ENCODE measurements around the gene SUSD2. TPM values are rescaled to one million over a fixed set of nuclear protein-coding genes. Genes with fewer than 3 reads are reported as not detected.
A peak's percentile ranks its signal among the peaks of the same experiment; 100 is the strongest.

Gene SUSD2
- total RNA-seq, 2 experiments from 2014 or later = 0.52 to 0.96 TPM

DNA sequence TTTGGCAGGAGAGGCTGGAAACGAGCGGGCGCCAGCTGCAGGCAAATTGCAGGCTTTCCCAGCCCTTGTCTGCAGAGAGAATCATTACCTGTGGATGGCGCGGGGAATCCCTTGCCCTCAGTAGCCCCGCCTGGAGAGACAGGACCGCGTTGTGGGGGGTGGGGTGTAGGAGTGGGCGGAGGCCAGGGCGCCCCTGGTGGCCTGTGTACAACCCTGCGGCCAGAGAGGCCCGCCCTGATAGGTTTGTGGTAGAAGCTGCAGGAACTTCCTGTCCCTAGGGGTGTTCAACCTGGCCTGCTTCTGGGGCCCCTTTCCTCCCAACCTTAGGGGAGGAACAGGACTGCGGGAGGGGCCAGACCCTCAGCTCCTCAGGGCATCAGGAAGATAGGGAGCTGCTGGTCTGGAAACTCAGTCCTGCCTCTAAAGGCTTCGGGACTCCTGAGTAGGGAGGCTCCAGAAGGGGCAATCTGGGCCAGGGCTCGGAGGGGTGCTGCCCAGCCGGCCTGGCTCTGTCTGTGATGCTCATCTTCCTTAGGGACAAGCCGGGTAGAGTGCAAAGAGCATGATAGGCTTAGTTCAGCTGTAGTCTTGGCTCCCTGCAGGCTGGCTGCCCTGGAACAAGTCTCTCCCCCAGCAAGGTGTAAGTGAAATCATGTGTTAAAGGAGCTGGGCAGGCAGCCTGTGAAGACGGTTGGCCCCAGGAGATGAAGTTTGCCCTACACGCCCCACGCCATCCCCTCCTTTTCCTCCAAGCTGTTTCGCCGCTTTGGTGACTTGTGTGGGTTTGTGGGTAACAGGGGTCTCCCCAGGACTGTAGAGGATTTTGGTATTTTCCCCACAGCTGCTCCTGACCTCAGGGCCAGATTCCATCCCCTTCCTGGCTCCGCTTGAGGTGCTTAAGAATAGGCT lies 24.1 kb upstream of the SUSD2 start:
- H3K4me3 Mint-ChIP-seq = peak overlapping the region; percentile 93
- H3K4me1 Mint-ChIP-seq = peaks cover 54% of the 10 kb centered on the region
- H3K27ac Mint-ChIP-seq = peak overlapping the region; percentile 94
- no peaks in the 10 kb centered on the region for H3K27me3 Mint-ChIP-seq
- H3K9me3 Mint-ChIP-seq (ENCODE audit: low read depth) = no peaks in the 10 kb centered on the region
- H3K36me3 Mint-ChIP-seq = peaks cover 4% of the 10 kb centered on the region
- ATAC-seq (peak; percentile 76), DNase-seq (peak; percentile 96)
- CTCF ChIA-PET = interaction anchor here (0.6 to 5.8 kb wide), 39 partner anchors 10 to 440 kb away, joined by 3 to 63 read pairs (median 4); partner anchors contain the start of genes CABIN1, MIF and SPECC1L

DNA sequence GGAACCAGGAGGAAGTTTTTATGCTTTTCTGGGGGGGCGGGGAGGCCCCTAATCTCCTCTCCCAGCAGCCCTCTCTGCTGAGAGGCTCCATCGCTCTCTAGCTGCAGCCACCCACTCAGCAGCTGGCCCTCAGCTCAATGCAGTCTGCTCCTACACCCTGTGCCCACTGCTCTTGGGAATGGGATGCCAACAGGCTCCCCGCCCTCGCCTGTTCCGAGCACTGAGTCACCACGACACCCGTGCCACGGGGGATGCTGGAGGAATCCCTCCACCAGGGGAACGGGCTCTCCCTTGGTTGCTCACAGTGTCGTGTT lies 23.5 kb upstream of the SUSD2 start:
- CTCF ChIA-PET = interaction anchor here (0.9 to 5.8 kb wide), 25 partner anchors 9 to 264 kb away, joined by 3 to 63 read pairs (median 6); partner anchors contain the start of genes CABIN1, MIF and SPECC1L
- Mint-ChIP-seq H3K36me3 (peaks cover 4% of the 10 kb centered on the region), H3K4me3 (peak overlapping the region; percentile 93)

DNA sequence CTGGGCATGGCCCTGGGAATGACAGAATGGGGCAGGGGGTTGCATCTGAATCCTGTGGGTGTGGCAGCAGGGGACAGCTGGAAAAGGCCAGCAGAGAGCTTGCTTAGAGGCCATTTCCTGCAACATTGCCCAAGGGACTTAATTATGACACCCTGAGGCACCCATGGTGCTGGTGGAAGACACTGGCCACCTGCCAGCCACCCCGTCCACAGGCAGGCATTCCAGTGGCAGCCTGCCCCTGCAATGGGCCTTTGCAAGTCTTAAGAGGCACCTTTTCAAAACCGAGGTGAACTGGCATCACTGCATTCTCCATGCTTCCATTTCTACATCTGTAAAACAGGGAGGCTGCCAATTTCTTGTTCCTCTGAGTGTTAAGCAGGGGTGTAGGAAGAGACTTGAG lies 21.6 kb upstream of the SUSD2 start:
- Mint-ChIP-seq H3K4me3 (no peak overlapping the region), H3K27me3 (no peaks in the 10 kb centered on the region), H3K4me1 (peaks cover 31% of the 10 kb centered on the region), H3K9me3 (ENCODE audit: low read depth) (no peaks in the 10 kb centered on the region), H3K36me3 (peaks cover 4% of the 10 kb centered on the region), H3K27ac (no peak overlapping the region)
- DNase-seq (no peak), ATAC-seq (no peak)
- CTCF ChIA-PET = interaction anchor here (0.9 to 3.7 kb wide), 2 partner anchors 25 to 204 kb away, joined by 3 to 44 read pairs; no protein-coding TSS in a partner anchor

More for the DNA sequence above, 23.5 kb upstream of the SUSD2 start:
- Mint-ChIP-seq H3K9me3 (ENCODE audit: low read depth) (no peaks in the 10 kb centered on the region), H3K4me1 (peaks cover 50% of the 10 kb centered on the region), H3K27ac (peak overlapping the region; percentile 94), H3K27me3 (no peaks in the 10 kb centered on the region)
- no peak for DNase-seq
- ATAC-seq = no peak

DNA sequence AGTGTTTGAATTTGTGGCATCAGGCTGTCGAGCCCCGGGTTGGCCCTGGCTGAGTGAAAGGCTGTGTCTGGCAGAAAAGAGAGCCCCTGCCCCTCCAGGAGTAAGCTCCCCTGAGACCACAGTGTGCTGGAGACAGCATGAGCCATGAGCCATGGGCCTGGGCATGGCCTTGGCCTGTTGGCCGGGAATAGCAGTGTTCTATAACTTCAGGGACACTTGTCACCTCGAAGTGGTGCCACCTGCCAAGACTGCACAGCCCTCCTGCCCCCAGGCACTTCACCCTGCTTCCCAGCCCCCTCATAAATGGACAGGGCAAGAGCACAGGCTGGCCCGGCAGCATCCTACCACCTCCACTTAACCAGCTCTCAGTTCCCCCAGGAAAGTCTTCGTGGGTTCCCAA lies 20.7 kb upstream of the SUSD2 start:
- no peaks in the 10 kb centered on the region for H3K9me3 Mint-ChIP-seq (ENCODE audit: low read depth)

DNA sequence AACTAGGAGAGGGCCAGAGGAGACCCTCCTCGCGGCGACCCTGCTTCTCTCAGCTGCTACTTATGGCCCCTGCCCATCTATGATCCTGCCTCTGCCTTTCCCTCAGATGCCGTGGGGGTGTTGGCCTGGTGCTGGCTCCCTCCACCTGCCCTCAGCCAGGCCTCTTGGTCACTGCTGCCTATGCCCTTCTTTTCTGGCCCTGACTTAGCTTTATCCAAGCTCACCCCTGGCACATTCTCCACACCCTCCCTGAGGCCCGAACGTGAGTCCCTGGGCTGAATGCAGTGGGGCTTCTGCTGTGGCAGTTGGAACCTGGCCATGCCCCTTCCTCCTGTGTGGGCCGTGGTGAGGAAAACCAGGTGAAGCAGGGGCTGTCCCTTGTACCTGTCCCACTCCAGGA lies 19.8 kb upstream of the SUSD2 start:
- DNase-seq (no peak), ATAC-seq (no peak)
- Mint-ChIP-seq H3K27ac (no peak overlapping the region), H3K4me3 (no peak overlapping the region), H3K9me3 (ENCODE audit: low read depth) (no peaks in the 10 kb centered on the region), H3K4me1 (peaks cover 21% of the 10 kb centered on the region), H3K36me3 (peaks cover 5% of the 10 kb centered on the region), H3K27me3 (no peaks in the 10 kb centered on the region)
- CTCF ChIA-PET = no interaction called here

More for the DNA sequence above, 20.7 kb upstream of the SUSD2 start:
- Mint-ChIP-seq H3K36me3 (peaks cover 4% of the 10 kb centered on the region), H3K4me3 (no peak overlapping the region), H3K27me3 (no peaks in the 10 kb centered on the region), H3K4me1 (peaks cover 22% of the 10 kb centered on the region), H3K27ac (no peak overlapping the region)
- CTCF ChIA-PET = interaction anchor here (0.6 kb wide), 1 partner anchor 1161 kb away, joined by 3 read pairs; no protein-coding TSS in a partner anchor
- DNase-seq = no peak
- ATAC-seq = no peak

DNA sequence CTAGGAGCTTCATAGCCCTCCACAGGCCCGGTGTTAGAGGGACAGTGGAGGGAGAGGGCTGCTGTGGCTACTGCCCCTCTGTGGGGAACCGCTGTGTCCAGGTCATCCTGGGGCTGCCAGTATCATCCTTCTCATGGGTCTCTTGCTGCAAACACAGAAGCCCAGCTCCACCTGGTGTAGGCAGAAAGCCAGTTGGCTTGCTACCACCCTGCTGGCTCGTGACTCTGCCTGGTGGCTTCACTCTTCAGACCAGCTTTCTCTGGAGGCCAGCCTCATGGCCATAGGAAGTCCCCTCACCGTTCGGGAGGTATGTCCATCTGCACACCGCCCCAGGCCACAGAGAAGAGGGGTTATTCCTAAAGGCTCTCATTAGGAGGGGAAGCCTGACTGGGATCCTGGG lies 19.4 kb upstream of the SUSD2 start:
- Mint-ChIP-seq H3K27ac (no peak overlapping the region), H3K4me1 (peaks cover 21% of the 10 kb centered on the region), H3K27me3 (no peaks in the 10 kb centered on the region), H3K4me3 (no peak overlapping the region), H3K36me3 (peaks cover 7% of the 10 kb centered on the region), H3K9me3 (ENCODE audit: low read depth) (no peaks in the 10 kb centered on the region)
- DNase-seq = no peak
- no peak for ATAC-seq
- CTCF ChIA-PET = no interaction called here

DNA sequence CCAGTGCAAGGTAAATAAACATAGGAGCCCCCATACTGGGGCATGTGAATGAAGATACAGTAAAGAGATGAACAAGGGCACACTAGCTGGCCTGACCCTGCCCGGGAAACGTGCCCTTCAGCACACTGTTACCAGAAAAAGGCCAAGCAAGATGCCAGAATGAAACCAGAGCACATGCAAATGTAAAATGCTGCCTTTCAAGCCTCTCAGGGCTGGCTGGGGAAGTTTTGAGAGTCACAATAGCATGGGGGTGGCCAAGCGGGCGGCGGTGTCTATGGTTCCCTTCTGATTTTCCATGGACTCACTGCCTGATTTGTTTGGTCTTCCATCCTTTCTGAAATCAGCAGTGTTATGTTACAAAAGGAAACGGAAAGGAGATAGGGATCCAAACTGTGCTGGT lies 18.9 kb upstream of the SUSD2 start:
- peaks cover 16% of the 10 kb centered on the region for H3K4me1 Mint-ChIP-seq
- ATAC-seq (no peak), DNase-seq (no peak)
- H3K27ac Mint-ChIP-seq = peak overlapping the region; percentile 37
- H3K27me3 Mint-ChIP-seq = no peaks in the 10 kb centered on the region
- no peaks in the 10 kb centered on the region for H3K9me3 Mint-ChIP-seq (ENCODE audit: low read depth)
- H3K36me3 Mint-ChIP-seq = peaks cover 7% of the 10 kb centered on the region
- CTCF ChIA-PET = no interaction called here
- H3K4me3 Mint-ChIP-seq = no peak overlapping the region

DNA sequence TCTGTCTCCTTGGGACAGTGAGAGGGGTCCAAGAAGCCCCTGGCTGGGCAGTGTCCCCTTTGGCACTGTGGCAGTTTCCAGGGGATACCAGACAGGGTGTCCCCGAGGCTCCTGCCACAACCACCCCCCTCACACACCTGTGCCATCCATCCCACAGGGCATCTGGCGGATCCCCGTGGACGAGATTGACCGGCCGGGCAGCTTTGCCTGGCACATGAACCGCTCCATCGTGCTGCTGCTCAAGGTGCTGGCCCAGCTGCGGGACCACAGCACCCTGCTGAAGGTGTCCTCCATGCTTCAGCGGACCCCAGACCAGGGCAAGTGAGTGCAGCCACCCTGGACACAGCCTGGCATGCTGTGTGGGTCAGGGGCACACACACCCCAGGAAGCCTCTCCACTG lies 17.0 kb upstream of the SUSD2 start:
- Mint-ChIP-seq H3K4me3 (no peak overlapping the region), H3K36me3 (peaks cover 5% of the 10 kb centered on the region), H3K27me3 (no peaks in the 10 kb centered on the region), H3K9me3 (ENCODE audit: low read depth) (no peaks in the 10 kb centered on the region), H3K4me1 (peaks cover 4% of the 10 kb centered on the region), H3K27ac (no peak overlapping the region)
- ATAC-seq (no peak), DNase-seq (no peak)
- CTCF ChIA-PET = interaction anchor here (1.5 kb wide), 1 partner anchor 11 kb away, joined by 3 read pairs; no protein-coding TSS in a partner anchor

DNA sequence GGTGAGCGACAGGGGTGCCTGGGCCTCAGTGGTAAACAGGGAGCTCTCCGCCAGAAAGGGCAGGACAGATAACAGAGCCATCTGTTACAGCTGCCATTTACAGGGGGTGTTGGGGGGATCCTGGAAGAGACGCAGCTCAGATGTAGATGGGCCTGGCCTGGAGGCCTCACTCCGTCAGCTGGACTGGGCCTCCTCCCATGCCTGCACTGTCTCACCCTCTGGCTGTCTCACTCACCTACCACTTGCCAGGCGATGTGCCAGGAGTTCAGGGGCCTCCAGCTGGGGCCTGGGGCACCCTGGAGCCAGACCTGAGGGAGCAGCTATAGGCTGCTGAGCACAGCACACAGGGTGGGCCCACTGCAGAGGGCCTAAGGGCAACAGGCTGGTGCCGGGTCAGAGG lies 16.3 kb upstream of the SUSD2 start:
- H3K27me3 Mint-ChIP-seq = no peaks in the 10 kb centered on the region
- DNase-seq = no peak
- H3K4me3 Mint-ChIP-seq = no peak overlapping the region
- H3K4me1 Mint-ChIP-seq = no peaks in the 10 kb centered on the region
- H3K36me3 Mint-ChIP-seq = peaks cover 3% of the 10 kb centered on the region
- no peak overlapping the region for H3K27ac Mint-ChIP-seq
- CTCF ChIA-PET = interaction anchor here (1.5 to 1.6 kb wide), 2 partner anchors 10 to 14 kb away, joined by 3 read pairs; no protein-coding TSS in a partner anchor
- no peak for ATAC-seq
- no peaks in the 10 kb centered on the region for H3K9me3 Mint-ChIP-seq (ENCODE audit: low read depth)

DNA sequence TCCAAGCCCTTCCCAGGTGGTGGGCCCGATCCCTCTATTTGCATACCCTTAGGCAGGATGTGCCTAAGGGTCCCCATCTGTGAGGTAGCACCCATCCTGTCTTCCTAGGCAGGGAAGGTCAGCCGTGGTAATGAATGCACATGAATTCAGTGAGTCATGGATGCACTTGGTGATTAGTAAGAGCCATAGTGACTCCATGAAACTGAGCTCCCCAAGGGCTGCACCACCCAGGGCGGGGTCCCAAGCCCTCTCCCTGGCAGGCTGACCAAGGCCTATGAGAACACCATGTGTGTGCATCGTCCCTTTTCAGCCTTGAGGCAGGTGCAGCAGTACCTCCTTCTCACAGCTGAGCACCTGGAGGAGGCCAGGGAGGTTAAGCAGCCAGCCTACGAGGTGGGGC lies 15.6 kb upstream of the SUSD2 start:
- H3K4me3 Mint-ChIP-seq = no peak overlapping the region
- H3K27me3 Mint-ChIP-seq = no peaks in the 10 kb centered on the region
- ATAC-seq (no peak), DNase-seq (no peak)
- CTCF ChIA-PET = interaction anchor here (1.4 to 3.1 kb wide), 3 partner anchors 8 to 59 kb away, joined by 3 to 15 read pairs (median 5); no protein-coding TSS in a partner anchor
- H3K27ac Mint-ChIP-seq = no peak overlapping the region
- peaks cover 3% of the 10 kb centered on the region for H3K36me3 Mint-ChIP-seq
- H3K4me1 Mint-ChIP-seq = no peaks in the 10 kb centered on the region
- H3K9me3 Mint-ChIP-seq (ENCODE audit: low read depth) = no peaks in the 10 kb centered on the region

DNA sequence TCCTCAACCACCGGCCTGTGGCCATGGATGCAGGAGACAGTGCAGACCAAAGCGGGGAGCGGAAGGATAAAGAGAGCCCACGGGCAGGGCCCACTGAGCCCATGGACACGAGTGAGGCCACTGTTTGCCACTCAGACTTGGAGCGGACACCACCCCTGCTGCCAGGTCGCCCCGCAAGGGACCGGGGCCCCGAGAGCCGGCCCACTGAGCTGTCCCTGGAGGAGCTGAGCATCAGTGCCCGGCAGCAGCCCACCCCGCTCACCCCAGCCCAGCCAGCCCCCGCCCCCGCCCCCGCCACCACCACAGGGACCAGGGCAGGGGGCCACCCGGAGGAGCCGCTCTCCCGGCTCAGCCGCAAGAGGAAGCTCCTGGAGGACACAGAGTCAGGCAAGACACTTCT lies 14.5 kb upstream of the SUSD2 start:
- CTCF ChIA-PET = interaction anchor here (3.1 kb wide), 1 partner anchor 10 kb away, joined by 15 read pairs; no protein-coding TSS in a partner anchor
- Mint-ChIP-seq H3K4me3 (no peak overlapping the region), H3K27me3 (no peaks in the 10 kb centered on the region), H3K27ac (no peak overlapping the region), H3K9me3 (ENCODE audit: low read depth) (no peaks in the 10 kb centered on the region), H3K4me1 (no peaks in the 10 kb centered on the region), H3K36me3 (peaks cover 3% of the 10 kb centered on the region)
- ATAC-seq (no peak), DNase-seq (no peak)

DNA sequence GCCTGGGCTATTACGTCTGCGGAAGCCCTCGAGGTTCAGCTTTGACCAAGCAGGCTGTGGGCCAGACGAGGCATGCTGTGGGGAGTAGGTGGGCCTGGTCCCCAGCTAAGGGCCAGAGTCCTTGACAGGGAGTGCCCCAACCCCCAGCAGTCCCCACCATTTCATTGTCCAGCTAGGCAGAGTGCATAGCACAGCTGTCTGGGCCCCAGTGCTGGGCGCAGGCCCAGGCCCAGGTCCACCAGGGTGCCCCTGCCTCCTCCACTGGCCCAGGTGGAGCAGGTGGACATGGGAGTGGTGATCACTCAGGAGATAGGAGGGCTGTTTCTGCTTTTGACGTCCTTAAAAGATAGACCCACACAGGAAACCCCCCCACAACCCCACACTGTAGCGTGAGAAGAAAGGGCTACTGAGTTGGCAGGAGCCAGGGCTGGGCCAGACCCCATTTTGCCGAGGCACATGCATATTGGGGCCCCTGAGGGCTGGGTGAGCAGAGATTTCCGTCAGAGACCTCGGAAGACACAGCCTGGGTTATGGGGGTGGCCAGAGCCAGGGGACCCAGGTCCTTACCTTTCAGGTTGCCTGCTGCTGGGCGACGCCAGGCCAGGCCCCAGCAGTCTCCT lies 11.7 kb upstream of the SUSD2 start:
- H3K36me3 Mint-ChIP-seq = peaks cover 9% of the 10 kb centered on the region
- H3K4me3 Mint-ChIP-seq = no peak overlapping the region
- H3K4me1 Mint-ChIP-seq = no peaks in the 10 kb centered on the region
- H3K9me3 Mint-ChIP-seq (ENCODE audit: low read depth) = no peaks in the 10 kb centered on the region
- CTCF ChIA-PET = interaction anchor here (0.9 to 1.4 kb wide), 3 partner anchors 11 to 15 kb away, joined by 3 to 4 read pairs (median 3); no protein-coding TSS in a partner anchor
- ATAC-seq (peak; percentile 10), DNase-seq (no peak)
- H3K27ac Mint-ChIP-seq = no peak overlapping the region
- H3K27me3 Mint-ChIP-seq = no peaks in the 10 kb centered on the region

DNA sequence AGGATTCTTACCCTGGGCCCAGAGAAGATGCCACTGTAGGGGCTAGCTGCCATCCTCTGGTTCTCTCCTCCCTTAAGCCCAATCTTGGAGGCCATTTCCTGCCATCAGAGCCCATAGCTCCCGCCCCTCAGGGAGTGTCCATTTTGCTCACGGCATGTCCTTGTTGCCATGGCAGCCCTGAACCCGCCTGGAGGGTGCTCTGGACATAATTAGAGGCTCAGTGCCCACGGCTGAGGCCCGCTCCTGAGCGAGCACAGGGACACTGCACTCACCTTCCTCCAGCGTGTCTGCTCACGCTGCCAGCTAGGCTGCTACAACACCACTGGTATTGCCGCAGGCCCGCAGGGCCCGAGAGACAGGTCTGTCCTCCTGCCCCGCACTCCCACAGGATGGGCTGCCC lies 11.1 kb upstream of the SUSD2 start:
- Mint-ChIP-seq H3K27me3 (no peaks in the 10 kb centered on the region), H3K36me3 (peaks cover 9% of the 10 kb centered on the region), H3K4me3 (no peak overlapping the region), H3K9me3 (ENCODE audit: low read depth) (no peaks in the 10 kb centered on the region), H3K27ac (no peak overlapping the region), H3K4me1 (no peaks in the 10 kb centered on the region)
- DNase-seq (no peak), ATAC-seq (no peak)
- CTCF ChIA-PET = interaction anchor here (0.9 to 1.3 kb wide), 2 partner anchors 12 to 13 kb away, joined by 3 to 4 read pairs; no protein-coding TSS in a partner anchor
